Testis (tissue), 3 donors: ENCODE data around the gene HSPB9. TPM values are rescaled to one million over a fixed set of nuclear protein-coding genes. Genes with fewer than 3 reads are reported as not detected.

Experiments
- DNase-seq: peaks from one replicate; pipeline ENCODE4 v3.0.0-alpha.2; 2019
- H3K27ac ChIP-seq, 2 donors: fragments of 200-600 bp; sonication (generic); one replicate each; pipeline ENCODE4 v1.5.1; 2019
- H3K27me3 ChIP-seq: fragments of 200-600 bp; sonication (generic); one replicate; pipeline ENCODE4 v1.5.1; 2019
- H3K36me3 ChIP-seq: fragments of 200-600 bp; sonication (generic); one replicate; pipeline ENCODE4 v1.5.1; 2017; ENCODE audit warnings: low read depth; ENCODE audit errors: missing control alignments
- H3K4me1 ChIP-seq: fragments of 200-600 bp; sonication (generic); one replicate; pipeline ENCODE4 v1.5.1; 2019
- H3K4me3 ChIP-seq, 2 donors: fragments of 200-600 bp; sonication (generic); one replicate each; pipeline ENCODE4 v1.5.1; 2017 to 2019
- H3K9me3 ChIP-seq: fragments of 200-600 bp; sonication (generic); one replicate; pipeline ENCODE4 v1.5.1; 2017
- CTCF ChIP-seq, 3 experiments: fragments of 450-650 bp in 2 of 3; fragments of 200-600 bp in 1 of 3; sonication (generic) in 1 of 3; IDR thresholded peaks; one replicate each; pipeline ENCODE4 v1.5.1; 2016 to 2019; ENCODE audit warnings: antibody characterized with exemption in 3 of 3, mild to moderate bottlenecking in 2 of 3, moderate library complexity in 1 of 3
- POLR2A ChIP-seq: fragments of 450-650 bp; IDR thresholded peaks from one replicate; pipeline ENCODE4 v1.6.1; 2017; ENCODE audit warnings: antibody characterized with exemption, mild to moderate bottlenecking, moderate library complexity
- WGBS, 2 donors: methylation state at CpG; one replicate each; pipeline ENCODE4 v1.1.5; 2018; 5-methylcytosine and 5-hydroxymethylcytosine counted together
- intact Hi-C: fragments of 100-400 bp; cut with DNase I; formaldehyde crosslinking; loops from one replicate; pipeline ENCODE4 v1.15.1; 2023; ENCODE audit warnings: low total_unique reads
- polyA plus RNA-seq: library from polyadenylated mRNA; stranded (reverse); fragments of 350-450 nt; fragmentation: Illumina TruSeq; extraction: RNeasy Lipid Tissue Mini Kit (QIAGEN cat#74804); gene quantifications from one replicate; pipeline ENCODE4 v1.2.3, GENCODE V29; 2014; ENCODE audit warnings: low read depth, low replicate concordance; ENCODE audit not compliant: insufficient read depth
- total RNA-seq, 2 donors: library from RNA; depleted of rRNA; stranded (reverse); fragments of >200 nt; gene quantifications; one replicate each; pipeline ENCODE4 v1.2.3, GENCODE V29; 2016

HSPB9 gene
- total and polyA plus RNA-seq, 3 donors from 2014 or later = 6.9 to 12.9 (median 9.8) TPM

- no peak overlapping the region for H3K4me3 ChIP-seq
Observed at GRCh38 chr17:42078396-42079043, 44.1 kb upstream of the HSPB9 start.

GRCh38 chr17:42079541-42079940 is 43.1 kb upstream of the HSPB9 start:
- H3K36me3 ChIP-seq = no peaks in the 10 kb centered on the region
- TF ChIP-seq POLR2A (no peak), CTCF (IDR thresholded peaks at IDR 0.05) (no peak)
- H3K27ac ChIP-seq = no peak overlapping the region
- no peak overlapping the region for H3K4me3 ChIP-seq
- intact Hi-C loops = no loop called here
- H3K4me1 ChIP-seq = peaks cover 10% of the 10 kb centered on the region
- H3K9me3 ChIP-seq = no peaks in the 10 kb centered on the region
- H3K27me3 ChIP-seq = no peaks in the 10 kb centered on the region
- 73 to 88% methylated on average over 2 of the region's 2 CpGs for WGBS, 2 donors
- DNase-seq = no peak

More at GRCh38 chr17:42078396-42079043, 44.1 kb upstream of the HSPB9 start:
- Histone ChIP-seq H3K4me1 (peaks cover 10% of the 10 kb centered on the region), H3K9me3 (no peaks in the 10 kb centered on the region), H3K27me3 (no peaks in the 10 kb centered on the region), H3K36me3 (no peaks in the 10 kb centered on the region), H3K27ac (peak overlapping the region in 1 of 2 donors; percentile 39)
- WGBS, 2 donors = 57 to 71% methylated on average over 8 of the region's 8 CpGs
- DNase-seq = peak; percentile 61
- TF ChIP-seq CTCF (IDR thresholded peaks at IDR 0.05) (no peak), POLR2A (no peak)
- intact Hi-C loops = no loop called here

GRCh38 chr17:42081516-42082129 is 41.0 kb upstream of the HSPB9 start:
- no peak for TF ChIP-seq CTCF (IDR thresholded peaks at IDR 0.05)
- no peak for TF ChIP-seq POLR2A
- WGBS, 2 donors = 93 to 98% methylated on average over 8 to 9 of the region's 9 CpGs
- Histone ChIP-seq H3K9me3 (no peaks in the 10 kb centered on the region), H3K27me3 (no peaks in the 10 kb centered on the region), H3K36me3 (no peaks in the 10 kb centered on the region), H3K4me1 (peaks cover 10% of the 10 kb centered on the region), H3K27ac (no peak overlapping the region), H3K4me3 (no peak overlapping the region)
- DNase-seq = no peak
- intact Hi-C loops = no loop called here

GRCh38 chr17:42087042-42087701 is 35.4 kb upstream of the HSPB9 start:
- Histone ChIP-seq H3K27me3 (no peaks in the 10 kb centered on the region), H3K4me3 (no peak overlapping the region), H3K36me3 (no peaks in the 10 kb centered on the region), H3K27ac (peak overlapping the region; percentile 72 to 76), H3K9me3 (no peaks in the 10 kb centered on the region), H3K4me1 (peaks cover 14% of the 10 kb centered on the region)
- 64 to 78% methylated on average over 7 of the region's 7 CpGs for WGBS, 2 donors
- no peak for TF ChIP-seq CTCF (IDR thresholded peaks at IDR 0.05)
- TF ChIP-seq POLR2A = no peak
- intact Hi-C loops = no loop called here
- peak; percentile 76 for DNase-seq
